Liver (tissue), 5 donors: ENCODE measurements around the gene NFE2L2. TPM values are rescaled to one million over a fixed set of nuclear protein-coding genes. Genes with fewer than 3 reads are reported as not detected.

Experiments used
- polyA plus RNA-seq, 2 donors: library from polyadenylated mRNA; stranded (reverse) in 1 of 2; unstranded in 1 of 2; fragments of 200-250 nt in 1 of 2; fragments of >200 nt in 1 of 2; fragmentation: Nextera tagmentation in 1 of 2; extraction: Ambion mirVana in 1 of 2; gene quantifications; one replicate each; pipeline versions ENCODE4 v1.2.1 to v1.2.3, GENCODE V29; 2013 to 2015
- small RNA-seq: library from RNA; depleted of rRNA; stranded (forward); fragments of <200 nt; gene quantifications from one replicate; pipeline ENCODE3, GENCODE V24; 2014
- total RNA-seq, 2 donors: library from RNA; depleted of rRNA; stranded (reverse); fragments of >200 nt; gene quantifications; one replicate each; pipeline ENCODE4 v1.2.3, GENCODE V29; 2014
- donor health status: healthy.
- donor health status: healthy.
- donor health status: healthy.

NFE2L2 gene
- total and polyA plus RNA-seq, 4 donors, result 22.5 to 31.0 (median 27.1) TPM

Small RNA genes lying within 50 kb of the gene (small RNA-seq; reads per million reads assigned to genes)
- not detected for gene MIR3128
- not detected for gene MIR6512
- not detected for gene RF00019

Other genes with a start within 250 kb of the NFE2L2 start
- gene HNRNPA3, start 51.9 kb downstream of the NFE2L2 start, total RNA-seq, result 10 to 100 TPM; 41.5 to 61.9 TPM
- 10 to 100 TPM; 22.9 to 72.5 TPM for gene HNRNPA3, start 51.9 kb downstream of the NFE2L2 start, polyA plus RNA-seq
- 10 to 100 TPM; 29.0 to 46.9 TPM for gene AGPS, start 128.0 kb upstream of the NFE2L2 start, total RNA-seq
- 1 to 10 TPM; 6.3 to 7.6 TPM for gene AGPS, start 128.0 kb upstream of the NFE2L2 start, polyA plus RNA-seq